KG1 (cell line): ENCODE data around the gene CD3E.
A peak's percentile ranks its signal among the peaks of the same experiment; 100 is the strongest.

Experiments
- DNase-seq: peaks from one replicate; lab custom pipeline; 2025; lab: John Stamatoyannopoulos, UW

Gene CD3E

DNA sequence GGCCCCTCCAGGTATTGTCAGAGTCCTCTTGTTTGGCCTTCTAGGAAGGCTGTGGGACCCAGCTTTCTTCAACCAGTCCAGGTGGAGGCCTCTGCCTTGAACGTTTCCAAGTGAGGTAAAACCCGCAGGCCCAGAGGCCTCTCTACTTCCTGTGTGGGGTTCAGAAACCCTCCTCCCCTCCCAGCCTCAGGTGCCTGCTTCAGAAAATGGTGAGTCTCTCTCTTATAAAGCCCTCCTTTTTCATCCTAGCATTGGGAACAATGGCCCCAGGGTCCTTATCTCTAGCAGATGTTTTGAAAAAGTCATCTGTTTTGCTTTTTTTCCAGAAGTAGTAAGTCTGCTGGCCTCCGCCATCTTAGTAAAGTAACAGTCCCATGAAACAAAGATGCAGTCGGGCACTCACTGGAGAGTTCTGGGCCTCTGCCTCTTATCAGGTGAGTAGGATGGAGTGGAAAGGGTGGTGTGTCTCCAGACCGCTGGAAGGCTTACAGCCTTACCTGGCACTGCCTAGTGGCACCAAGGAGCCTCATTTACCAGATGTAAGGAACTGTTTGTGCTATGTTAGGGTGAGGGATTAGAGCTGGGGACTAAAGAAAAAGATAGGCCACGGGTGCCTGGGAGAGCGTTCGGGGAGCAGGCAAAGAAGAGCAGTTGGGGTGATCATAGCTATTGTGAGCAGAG lies at the start of gene CD3E:
CD3E (plus strand) TSS at position 163 of the 681 bp plus-strand sequence; CDS start at position 386, 223 bp downstream.
- peak; percentile 76 for DNase-seq

- no peak for DNase-seq
Measured at GRCh38 chr11:118258410-118258809, 46.1 kb upstream of the CD3E start.

GRCh38 chr11:118259138-118259537 lies 45.4 kb upstream of the CD3E start:
- no peak for DNase-seq

DNA sequence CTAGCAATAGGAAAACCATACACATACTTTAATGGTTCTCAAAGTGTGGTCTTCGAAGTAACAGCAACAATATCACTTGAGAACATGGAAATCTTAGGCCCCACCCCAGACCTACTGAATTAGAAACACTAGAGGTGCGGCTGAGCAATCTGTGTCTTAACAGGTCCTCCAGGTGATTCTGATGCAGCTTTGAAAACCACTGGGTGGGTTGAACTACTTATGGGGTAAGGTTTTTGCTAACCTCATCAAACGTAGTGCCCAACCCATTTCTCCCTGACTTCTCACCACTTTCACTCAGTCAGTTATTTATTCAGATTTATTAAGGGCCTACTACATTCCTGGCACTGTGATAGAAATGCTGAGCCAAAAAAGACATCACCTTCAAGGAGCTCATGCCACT lies 44.2 kb upstream of the CD3E start:
- DNase-seq, result no peak

GRCh38 chr11:118263112-118263511 lies 41.4 kb upstream of the CD3E start:
- no peak for DNase-seq

- no peak for DNase-seq
Measured at GRCh38 chr11:118263695-118264568, 40.6 kb upstream of the CD3E start, which contains the start of gene MPZL2. Gene MPZL2, minus strand, starts transcription at chr11:118264297. Its CDS starts 144 bp downstream, at chr11:118264153.

DNA sequence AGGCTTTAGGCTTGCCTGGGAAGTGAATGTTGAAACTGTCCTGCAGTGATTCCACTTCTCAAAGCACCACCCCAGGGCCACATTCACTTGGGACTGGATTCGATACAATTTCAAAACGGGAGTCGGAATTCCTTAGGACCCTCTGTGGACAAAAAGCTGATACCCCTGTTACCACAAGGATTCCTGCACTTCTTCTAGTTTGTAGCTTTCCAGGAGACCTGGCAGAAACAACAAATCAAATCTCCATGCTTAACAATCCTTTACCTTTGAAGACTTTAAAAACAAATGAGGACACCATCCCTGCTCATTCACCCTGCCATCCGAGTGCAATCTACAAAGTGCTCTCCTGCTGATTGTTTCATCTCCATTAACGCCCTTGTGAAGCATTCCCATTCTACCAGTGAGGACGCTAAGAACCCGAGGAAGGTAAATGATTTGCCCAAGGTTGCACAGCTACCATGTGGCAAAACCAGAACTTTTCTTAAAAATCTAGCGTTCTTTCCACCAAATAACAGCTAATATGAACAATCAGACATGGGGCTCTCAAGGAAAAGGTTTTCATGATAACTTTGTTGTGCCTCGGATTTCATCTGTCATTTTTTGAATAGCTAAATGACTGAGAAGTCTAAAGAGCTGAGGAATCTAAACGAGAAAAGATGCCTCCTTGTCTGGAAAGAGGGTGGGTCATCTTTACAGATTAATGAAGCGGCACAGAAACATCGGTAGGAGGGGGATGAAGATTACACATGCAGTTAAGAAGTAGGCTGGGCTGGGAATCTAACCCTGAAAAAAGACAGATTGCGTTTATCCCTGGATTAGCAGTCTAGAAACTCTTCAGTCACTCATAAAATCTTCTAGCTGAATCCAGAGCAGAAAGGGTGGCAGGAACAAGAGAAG lies 39.7 kb upstream of the CD3E start:
- DNase-seq, result no peak

DNA sequence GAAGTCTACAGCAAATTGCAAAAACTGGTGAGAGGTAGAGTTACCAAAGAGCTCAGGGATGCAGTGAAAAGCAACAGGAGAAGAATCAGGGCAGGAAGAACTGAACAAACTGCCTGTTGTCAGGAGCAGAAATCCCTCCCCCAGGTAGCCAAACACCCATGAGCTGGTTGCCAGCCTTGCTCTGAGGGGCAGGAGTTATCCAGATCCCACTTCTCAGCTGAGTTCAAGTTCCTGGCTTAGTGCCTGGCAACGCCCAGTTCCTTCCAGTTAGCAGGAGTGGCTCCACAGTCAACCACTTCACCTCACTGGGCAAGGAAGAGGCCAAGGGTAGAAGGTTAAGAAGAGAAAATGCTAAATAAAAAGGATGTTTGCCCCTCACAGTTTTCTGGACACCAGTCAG lies 38.6 kb upstream of the CD3E start:
- DNase-seq, result no peak

DNA sequence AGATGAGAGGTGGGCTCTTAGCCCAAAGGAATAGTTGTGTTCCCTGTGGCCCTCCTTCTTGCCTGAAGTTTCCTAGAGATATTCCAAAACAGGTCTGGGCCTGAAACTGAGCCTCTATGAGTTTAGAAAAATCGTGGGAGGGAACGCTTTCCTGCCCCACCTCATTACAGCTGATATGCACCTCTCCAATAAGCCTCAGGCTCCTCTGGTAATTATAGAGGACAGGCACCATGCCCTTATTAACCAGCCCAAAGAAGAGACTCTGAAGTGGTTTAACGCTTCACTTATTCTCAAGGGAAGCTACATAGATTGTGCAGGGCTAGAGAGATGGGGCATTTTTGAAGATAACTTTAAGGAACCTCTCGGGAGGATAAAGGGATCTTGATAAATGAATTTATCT lies 37.0 kb upstream of the CD3E start:
- DNase-seq, result no peak

DNA sequence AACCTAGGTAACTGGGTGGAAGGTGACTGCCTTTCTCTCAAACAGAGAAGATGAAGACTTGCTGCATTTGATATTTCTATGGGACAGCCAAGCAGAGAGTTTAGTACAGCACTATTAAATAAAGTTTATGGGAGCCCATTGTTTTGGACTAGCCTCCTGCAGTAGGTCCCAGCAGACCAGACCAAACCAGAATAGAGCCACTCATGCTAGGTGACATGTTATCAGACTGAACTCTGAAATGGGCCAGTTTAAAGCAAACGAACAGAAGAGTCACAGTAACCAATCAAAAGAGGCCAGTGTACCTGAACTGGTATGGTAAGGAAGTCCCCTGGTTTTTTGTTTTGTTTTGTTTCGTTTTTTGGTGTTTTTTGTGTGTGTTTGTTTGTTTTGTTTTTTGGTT lies 32.5 kb upstream of the CD3E start:
- DNase-seq, result no peak

GRCh38 chr11:118274186-118274585 lies 30.3 kb upstream of the CD3E start:
- no peak for DNase-seq

DNA sequence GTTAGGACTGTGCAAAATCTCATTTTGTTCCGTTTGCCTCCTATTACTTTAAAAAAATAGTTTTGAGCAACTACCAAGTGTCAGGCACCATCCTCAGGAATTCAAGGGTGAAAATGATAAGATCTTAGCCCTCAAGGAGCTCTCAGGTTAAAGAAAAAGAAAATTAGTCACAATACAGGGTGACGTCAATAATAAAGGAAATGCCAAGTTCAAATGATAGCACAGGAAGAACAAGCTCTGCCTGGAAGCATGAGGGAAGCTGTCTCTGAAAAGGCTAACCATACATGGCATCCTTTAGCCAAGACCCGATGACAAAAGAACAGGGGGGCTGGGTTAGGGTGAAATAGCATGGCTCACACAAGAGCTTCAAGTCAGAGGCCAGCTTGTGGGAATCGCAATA lies 29.4 kb upstream of the CD3E start:
- no peak for DNase-seq

DNA sequence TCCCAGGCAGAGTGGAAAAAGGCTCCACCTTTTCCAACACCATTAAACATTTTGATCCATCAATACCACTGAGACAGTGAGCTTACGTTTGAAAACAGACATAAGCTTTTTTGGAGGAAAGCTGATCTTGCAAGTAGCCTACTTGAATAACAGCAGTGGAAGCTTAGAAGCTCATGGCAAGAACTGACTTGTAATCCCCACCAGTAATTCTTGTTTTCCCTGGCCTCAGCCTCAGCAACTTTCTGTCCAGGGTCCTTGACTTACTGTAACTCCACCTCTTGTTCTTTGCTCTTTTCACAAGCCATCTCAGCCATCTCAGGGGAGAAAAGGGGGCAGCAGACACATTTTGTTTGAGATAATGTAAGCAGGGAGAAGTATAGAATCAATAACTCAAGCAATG lies 28.1 kb upstream of the CD3E start:
- DNase-seq, result no peak

- no peak for DNase-seq
Measured at GRCh38 chr11:118277312-118277711, 27.2 kb upstream of the CD3E start.

DNA sequence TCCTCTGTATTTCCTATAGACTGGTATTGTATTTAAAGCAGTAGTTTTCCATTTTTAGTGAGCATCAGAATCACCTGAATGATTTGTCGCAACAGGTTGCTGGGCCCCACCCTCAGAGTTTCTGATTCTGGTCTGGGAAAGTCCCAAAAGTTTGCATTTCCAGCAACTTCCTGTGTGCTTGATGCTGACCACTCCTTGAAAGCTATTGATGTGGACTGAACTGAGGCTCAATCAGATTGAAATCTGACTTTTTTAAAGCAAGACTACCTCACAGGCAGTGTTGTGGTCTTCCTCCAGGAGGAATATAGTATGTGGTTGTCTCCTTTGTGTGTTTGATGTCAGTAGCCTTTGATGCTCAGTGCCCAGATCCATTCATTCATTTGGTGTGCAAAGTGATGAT lies 23.2 kb upstream of the CD3E start:
- no peak for DNase-seq

GRCh38 chr11:118282606-118283005 lies 21.9 kb upstream of the CD3E start:
- no peak for DNase-seq

DNA sequence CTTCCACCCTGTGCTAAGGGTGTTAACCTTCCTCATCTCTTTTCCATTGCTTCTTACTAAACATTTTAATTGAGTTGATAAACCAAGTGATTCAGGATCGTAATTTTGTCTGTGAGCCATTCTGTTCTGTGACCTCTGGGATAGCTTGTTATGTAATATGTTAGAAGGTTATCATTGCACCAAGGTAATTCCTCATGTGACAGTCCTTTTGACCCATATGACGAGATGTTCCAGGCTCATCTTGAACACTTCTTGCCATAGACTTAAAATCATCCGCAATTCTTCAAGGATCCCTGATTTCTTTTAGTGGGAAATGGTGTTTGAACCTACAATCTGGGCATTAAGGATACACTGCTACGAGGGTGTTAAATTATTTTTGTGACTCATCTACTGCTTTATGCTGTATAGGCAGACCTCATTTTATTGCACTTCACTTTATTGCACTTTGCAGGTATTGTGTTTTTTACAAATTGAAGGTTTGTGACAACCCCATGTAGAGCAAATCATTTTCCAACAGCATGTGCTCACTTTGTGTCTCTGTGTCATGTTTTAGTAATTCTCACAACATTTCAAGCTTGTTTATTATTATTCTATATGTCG lies 21.4 kb upstream of the CD3E start:
- no peak for DNase-seq

DNA sequence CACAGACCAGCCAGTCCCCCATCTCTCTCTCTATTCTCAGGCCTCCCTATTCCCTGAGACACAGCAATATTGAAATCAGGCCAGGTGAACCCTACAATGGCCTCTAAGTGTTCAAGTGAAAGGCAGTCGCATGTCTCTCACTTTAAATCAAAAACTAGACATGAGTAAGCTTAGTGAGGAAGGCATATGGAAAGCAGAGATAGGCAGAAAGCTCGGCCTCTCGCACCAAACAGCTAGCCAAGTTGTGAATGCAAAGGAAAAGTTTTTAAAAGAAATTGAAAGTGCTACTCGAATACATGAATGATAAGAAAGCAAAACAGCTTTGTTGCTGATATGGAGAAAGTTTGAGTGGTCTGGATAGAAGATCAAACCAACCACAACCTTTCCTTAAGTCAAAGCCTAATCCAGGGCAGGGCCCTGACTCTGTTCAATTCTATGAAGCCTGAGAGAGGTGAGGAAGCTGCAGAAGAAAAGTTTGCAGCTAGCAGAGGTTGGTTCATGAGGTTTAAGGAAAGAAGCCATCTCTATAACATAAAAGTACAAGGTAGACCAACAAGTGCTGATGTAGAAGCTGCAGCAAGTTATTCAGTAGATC lies 20.7 kb upstream of the CD3E start:
- DNase-seq, result no peak

DNA sequence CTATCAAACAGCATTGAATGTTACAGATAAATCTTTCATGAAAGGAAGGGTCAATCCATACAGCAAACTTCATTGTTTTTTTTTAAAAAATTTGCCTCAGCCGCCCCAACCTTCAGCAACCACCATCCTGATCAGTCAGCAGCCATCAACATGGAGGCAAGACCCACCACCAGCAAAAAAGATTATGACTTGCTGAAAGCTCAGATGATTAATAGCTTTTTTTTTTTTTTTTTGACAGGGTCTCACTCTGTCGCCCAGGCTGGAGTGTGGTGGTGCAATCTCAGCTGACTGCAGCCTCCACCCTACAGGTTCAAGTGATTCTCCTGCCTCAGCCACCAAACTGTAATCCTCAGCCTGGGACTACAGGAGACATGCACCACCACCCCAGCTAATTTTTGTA lies 18.0 kb upstream of the CD3E start:
- DNase-seq, result no peak

- DNase-seq, result no peak
Measured at GRCh38 chr11:118287006-118287405, 17.5 kb upstream of the CD3E start.

DNA sequence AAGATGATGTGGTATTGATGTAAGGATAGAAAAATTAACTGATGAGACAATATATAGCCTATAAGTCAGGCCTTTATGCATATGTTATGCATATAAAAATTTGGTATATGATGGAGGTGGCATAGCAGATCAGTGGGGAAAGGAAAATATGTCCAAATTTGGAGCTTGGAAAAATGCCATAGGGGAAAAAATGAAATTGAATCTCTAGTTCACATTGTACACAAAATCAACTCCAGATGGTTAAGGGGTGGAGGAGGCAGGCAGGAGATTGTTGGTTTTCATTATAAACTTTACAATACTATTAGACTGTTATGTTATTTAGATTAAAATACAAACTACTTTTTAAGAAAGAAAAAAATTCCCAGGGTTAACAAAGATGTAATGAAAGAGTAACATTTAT lies 15.1 kb upstream of the CD3E start:
- DNase-seq, result no peak

DNA sequence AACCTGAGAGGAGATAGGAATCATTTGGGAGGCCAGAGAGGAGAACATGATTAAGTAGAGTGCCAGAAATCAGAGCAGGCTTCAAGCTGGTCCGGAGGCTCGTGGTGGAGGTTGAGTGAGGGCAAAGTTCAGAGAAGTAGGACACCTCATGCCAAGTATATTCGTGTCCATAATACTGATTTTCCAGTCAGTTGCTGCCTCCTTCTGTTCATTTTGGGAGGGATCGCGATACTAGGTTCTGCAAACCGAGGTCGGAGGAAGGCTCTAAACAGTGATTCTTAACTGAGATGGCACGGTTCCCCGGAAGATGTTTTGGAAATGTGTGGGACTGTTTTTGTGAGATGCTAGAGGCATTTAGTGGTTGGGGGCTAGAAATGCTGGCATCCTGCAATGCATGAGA lies 13.6 kb upstream of the CD3E start:
- DNase-seq, result peak; percentile 59
